Hematopoietic multipotent progenitor cell treated with erythropoietin and hydrocortisone succinate and interleukin-3 and kit ligand, for 15 days (in vitro differentiated cells): ENCODE results near the gene ATXN1.
"Not testable (repeated sequence)": the region's sequence is repeated elsewhere in the genome, so short reads cannot be mapped to it uniquely, and the experiment has no call there.

Experiments
- DNase-seq: peaks from one replicate; pipeline ENCODE4 v3.0.0-alpha.2; 2015; ENCODE audit warnings: low spot score

The ATXN1 gene

DNA sequence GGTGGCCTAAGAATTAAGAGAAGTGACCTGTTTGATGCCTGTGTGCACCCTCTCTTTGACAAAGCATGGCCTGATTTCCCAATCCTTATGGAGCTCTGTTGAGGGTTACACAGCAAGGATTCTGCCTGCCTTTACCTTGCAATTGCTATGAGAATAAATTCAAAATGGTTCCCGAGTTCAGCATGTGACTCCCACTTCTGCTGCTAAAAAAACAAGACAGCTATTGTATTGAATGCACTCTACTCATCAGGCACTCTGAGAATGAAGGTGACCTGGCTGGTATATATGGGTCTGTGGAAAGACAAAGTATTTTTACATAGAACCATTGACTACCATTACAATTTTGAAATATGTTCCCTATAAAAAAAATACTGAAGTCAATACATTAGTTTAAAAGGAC, 190.3 kb downstream of the ATXN1 start:
- no peak for DNase-seq

DNA sequence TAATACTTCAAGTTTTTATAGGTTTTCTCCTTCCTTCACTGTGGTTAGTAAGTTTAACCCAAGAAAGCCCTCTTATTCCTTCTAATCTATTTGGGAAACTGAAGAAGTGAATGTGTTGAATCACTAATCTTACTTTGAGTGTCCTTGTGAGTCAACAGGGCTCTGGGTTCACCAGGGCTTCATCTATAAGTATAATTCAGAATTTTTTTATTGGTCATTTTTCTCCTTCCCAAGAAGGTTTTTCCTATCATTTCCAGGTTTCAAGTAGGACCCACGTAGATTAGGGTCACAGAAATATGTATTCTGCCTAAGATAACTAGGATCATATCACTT, 191.1 kb downstream of the ATXN1 start:
- DNase-seq: no peak

GRCh38 chr6:16568128-16568527, 193.1 kb downstream of the ATXN1 start:
- DNase-seq: no peak

DNA sequence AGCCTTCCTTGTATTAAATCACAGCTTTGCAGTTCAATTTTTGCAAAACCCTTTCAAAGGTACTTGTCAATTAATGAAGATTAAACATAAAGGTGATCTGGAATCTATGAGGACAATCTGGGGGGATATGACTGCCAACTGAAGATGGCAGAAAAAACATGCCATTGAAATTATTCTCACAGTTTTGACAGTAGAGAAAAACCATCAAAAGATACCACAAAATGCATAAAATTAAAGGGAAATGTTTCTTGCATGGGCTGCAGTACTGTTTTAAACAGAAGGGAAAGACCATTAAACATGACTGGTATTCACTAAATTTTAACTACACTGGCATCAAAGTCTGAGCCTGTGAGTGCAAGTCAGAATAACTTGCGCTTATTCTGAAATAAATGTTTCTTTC, 194.2 kb downstream of the ATXN1 start:
- no peak for DNase-seq

- no peak for DNase-seq
These were observed 196.8 kb downstream of the ATXN1 start for GRCh38 chr6:16564436-16564835.

- DNase-seq: no peak
These were observed 197.5 kb downstream of the ATXN1 start for GRCh38 chr6:16563628-16564240.

DNA sequence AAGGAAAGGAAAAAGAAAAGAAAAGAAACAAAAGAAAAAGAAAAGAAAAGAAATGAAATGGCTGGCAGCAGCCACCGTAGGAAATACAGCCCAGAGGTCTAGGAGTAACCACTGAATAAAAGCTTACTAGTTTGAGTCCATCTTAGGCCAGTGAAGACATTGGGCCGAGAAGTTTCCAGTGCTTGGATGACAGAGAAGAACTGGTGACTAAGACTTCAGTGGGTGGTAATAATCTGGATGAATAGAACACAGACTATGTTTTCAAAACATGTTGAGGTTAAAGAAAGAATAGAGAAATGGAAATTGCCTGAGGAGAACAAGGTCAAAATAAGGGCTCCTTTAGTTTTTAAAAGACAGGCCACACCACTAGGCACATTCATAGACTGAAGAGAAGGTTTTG, 198.8 kb downstream of the ATXN1 start:
- DNase-seq: no peak

DNA sequence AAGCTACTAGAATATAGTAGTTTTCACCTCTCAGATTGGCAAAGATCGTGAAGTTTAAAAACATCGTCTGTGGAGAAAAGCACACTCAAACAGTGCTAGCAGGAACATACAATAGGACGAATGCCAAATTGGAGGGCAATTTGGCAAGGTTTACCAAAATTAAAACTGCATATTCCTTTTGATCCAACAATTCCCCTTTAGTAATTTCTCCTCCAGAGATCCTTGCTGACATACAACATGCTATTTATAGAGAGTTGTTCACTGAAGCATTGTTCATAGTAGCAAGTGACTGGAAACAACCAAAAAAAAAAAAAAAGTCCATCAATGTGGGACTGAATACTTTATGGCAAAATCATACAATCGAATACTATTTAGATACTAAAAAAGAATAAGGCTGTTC, 202.2 kb downstream of the ATXN1 start:
- no peak for DNase-seq

DNA sequence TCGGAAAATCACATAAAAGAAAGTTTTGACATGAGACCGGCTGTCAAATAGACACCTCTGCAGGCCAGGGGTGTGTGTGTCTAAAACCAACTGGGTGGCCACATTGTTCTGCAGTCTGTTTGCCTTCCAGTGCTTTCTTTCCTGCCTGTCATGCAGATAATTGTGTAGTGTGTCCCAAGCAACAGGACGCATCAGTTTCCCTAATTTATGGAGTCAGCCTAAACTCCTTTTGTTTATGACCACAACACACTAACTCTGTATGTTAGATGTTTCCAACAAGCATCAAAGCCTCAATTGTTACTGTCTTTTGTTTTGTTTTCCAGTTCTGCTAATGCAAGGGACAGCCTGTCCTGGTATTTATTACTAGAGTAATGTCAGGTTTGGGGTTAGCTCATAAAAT, 205.7 kb downstream of the ATXN1 start:
- DNase-seq: no peak

DNA sequence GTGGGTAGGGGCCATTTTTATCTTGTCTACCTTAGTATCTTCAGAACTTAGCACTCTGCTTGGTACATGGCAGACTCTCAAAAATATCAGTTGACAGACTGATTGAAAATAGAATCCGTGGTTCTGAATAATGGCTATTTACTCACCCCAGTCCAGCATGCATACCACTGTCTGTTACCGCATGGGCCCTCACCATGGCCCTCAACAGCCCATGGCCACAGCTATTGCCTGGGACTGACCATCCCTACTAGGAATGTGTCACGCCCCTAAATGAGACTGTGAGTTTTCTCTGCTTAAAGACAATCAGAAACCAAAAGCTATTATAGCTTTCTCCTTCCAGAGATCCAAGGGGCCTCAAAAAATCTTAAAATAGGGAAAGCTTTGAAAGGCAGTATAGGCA, 207.7 kb downstream of the ATXN1 start:
- DNase-seq: no peak

DNA sequence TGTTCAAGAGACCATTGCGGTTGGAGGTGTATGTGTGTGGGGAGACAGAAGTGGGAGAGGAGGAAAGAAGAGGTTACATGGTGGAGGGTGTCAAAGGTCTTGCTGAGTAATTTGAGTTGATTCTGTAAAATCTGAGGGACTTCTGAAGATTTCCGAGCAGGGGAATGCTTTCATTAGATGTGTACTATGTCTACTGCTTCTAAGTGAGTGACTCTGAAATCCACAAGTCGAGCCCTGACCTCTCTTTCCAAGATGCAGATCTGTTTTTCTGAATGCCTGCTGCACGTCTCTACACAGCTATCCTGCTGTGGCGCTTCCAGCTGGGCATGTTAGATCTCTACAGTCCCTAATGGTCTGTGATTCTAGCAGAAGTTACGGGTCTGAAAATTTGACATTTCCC, 209.8 kb downstream of the ATXN1 start:
- DNase-seq: no peak

DNA sequence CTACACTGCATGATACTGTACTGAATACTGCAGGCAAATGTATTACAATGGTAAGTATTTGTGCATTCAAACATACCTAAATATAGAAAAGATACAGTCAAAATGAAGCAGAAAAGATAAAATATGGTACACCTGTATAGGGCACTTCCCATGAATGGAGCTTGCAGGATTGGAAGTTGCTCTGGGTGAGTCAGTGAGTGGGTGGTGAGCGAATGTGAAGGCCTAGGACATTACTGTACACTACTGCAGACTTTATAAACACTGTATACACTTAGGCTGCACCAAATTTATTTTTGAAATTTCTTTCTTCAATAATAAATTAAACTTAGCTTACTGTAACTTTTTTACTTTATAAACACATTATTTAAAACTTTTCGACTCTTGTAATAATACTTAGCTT, 213.1 kb downstream of the ATXN1 start:
- DNase-seq: no peak

- DNase-seq: no peak
These were observed 213.7 kb downstream of the ATXN1 start for GRCh38 chr6:16547587-16547986.

DNA sequence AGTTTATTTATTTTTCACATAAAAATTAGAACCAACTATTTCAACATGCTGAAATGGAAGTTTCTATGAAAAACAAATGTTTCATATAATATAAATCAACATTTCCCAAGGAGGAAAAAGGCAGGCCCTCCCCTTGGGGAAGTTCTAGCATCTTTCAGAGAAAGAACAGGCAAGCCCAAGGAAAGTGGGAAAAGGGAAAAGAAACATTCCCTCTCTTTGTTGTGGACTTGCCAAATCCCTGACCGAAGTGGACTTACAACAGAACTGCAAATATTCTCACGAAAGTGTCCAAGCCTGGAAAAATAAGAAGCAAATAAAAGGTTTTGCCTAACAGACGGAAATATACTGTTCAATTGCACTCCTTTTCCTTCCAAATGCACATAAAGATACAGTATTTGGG, 214.4 kb downstream of the ATXN1 start:
- DNase-seq: no peak

GRCh38 chr6:16545382-16545781, 215.9 kb downstream of the ATXN1 start:
- DNase-seq: no peak

DNA sequence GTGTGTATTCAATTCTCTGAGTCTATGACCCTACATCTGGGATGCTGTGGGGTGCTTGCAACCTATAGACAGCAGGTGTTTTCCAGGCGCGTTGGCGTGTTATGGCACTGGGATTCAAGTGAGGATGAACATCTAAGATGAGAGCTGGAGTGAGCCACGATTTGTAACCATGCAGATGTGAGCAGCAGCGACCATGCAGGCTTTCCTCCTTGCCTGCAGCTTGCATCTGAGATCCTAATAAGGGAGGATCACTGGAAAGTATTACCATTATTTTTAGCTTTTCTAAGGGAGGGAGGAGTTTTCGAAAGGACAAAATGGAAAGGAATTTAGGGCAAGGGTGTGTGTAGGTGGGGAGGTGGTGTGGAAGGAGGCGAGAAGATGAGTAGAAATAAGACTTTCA, 216.7 kb downstream of the ATXN1 start:
- DNase-seq: no peak

DNA sequence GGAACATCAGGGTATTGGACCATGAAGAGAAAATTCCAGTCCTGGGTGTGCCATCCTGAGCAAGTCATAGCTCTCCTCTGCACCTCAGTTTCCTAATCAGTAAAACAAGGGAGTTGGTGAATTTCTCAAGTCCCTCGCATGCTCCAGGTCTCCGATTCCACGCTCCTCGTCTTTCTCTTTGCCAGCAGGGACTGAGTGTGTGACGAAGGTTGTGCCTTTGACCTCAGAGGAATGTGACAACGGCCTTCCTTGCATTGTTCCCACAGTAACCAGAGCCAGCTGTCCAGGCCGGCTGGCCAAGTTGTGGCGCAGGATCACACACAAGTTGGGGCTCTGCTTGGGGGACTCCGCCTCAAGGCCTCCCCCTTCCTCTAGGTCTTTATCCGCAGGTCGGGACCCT, 217.3 kb downstream of the ATXN1 start:
- no peak for DNase-seq

- DNase-seq: no peak
These were observed 217.7 kb downstream of the ATXN1 start for GRCh38 chr6:16543521-16543920.

DNA sequence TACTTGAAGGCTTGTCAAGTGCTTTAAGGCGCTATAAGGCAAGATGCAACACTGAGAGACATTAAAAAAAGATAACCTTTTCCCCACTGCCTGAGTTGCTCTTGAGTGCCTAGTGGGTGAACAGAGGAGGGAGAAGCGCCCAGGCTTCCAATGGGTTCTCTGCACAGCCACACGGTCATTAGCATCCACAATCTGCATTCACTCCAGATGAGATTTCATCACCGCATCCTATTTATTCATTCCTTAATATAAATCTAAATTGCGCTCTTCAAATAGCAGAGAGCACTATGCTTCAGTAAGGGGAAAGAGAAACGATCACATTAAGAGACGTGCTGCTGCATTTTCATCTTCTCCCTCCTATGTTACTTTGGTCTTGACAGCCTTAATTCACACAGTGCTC, 219.2 kb downstream of the ATXN1 start:
- DNase-seq: no peak

GRCh38 chr6:16540804-16541752, 220.2 kb downstream of the ATXN1 start:
- DNase-seq: no peak

GRCh38 chr6:16540383-16540782, 220.9 kb downstream of the ATXN1 start:
- not testable (repeated sequence) for DNase-seq

GRCh38 chr6:16539086-16539931, 222.0 kb downstream of the ATXN1 start:
- DNase-seq: no peak

DNA sequence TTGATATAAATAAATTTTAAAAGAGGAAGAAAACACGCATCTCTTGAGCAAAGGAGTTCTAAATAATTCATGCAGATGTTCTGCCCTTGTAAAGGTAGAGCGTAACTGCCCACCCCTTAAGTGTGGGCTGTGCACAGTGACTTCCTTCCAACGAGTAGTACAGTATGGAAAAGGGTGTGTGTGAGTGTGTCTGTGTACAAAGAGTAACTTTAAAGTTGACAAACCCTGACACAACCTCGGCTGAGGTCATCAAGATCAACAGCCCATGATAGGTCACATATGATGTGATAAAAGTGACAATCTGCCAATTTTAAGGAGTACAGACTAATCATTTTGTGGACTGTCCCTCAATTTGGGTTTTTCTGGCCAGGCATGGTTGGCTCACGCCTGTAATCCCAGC, 225.7 kb downstream of the ATXN1 start:
- DNase-seq: no peak
